HepG2 (cell line): ENCODE results near the gene TSPAN9.

Experiments
- ADNP ChIP-seq: sonication (generic); formaldehyde crosslinking; IDR thresholded peaks from 2 replicates; pipeline ENCODE4 v1.4.0; 2020; ENCODE audit warnings: missing genetic modification reagents
- NAIF1 ChIP-seq: sonication (generic); formaldehyde crosslinking; IDR thresholded peaks from 2 replicates; pipeline ENCODE4 v1.5.0; 2020; ENCODE audit warnings: mild to moderate bottlenecking, missing genetic modification reagents, borderline replicate concordance
- SMAD1 ChIP-seq: sonication (generic); formaldehyde crosslinking; IDR thresholded peaks from 2 replicates; pipeline ENCODE4 v1.4.0; 2020; ENCODE audit warnings: missing genetic modification reagents, low read depth, mild to moderate bottlenecking, borderline replicate concordance
- ZMYM4 ChIP-seq: sonication (generic); formaldehyde crosslinking; IDR thresholded peaks from 2 replicates; pipeline ENCODE4 v1.8.1; 2023; ENCODE audit warnings: mild to moderate bottlenecking, missing genetic modification reagents
- ZSCAN21 ChIP-seq: sonication (generic); formaldehyde crosslinking; IDR thresholded peaks from 2 replicates; pipeline ENCODE4 v1.8.0; 2022; ENCODE audit warnings: mild to moderate bottlenecking, missing genetic modification reagents, moderate library complexity, borderline replicate concordance
- TF ChIP-seq, protein P1 (sequence below): sonication (generic); formaldehyde crosslinking; IDR thresholded peaks from 2 replicates; pipeline ENCODE4 v1.9.0; 2021; ENCODE audit warnings: missing genetic modification reagents, borderline replicate concordance
- TF ChIP-seq, protein P2 (sequence below): sonication (generic); formaldehyde crosslinking; IDR thresholded peaks from 2 replicates; pipeline ENCODE4 v1.4.0; 2020; ENCODE audit warnings: mild to moderate bottlenecking, missing genetic modification reagents
- TF ChIP-seq, protein P3 (sequence below): sonication (generic); formaldehyde crosslinking; IDR thresholded peaks from 2 replicates; pipeline ENCODE4 v1.8.1; 2023; ENCODE audit warnings: missing genetic modification reagents, inconsistent platforms, borderline replicate concordance

DNA sequence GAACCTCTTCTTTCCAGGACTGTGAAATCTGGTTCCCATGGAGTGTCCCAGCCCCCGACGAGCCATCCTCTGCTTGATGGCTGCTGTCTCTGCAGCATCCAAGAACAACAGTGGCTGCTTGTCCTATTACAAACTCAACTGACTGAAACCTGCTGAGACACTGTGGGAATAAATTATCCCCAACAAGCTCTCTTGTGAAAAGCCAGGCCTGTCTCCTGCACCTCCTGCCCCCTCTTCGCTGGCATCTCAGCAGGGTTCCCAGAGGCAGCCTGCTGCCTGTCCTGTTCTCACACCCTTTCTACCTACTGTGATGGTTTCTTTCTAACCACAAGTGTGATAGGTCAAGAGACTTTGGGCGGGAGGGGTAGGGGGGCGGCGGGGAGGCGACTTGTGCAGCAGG lies 180.2 kb downstream of the TSPAN9 start:
- TF ChIP-seq, protein P1, sequence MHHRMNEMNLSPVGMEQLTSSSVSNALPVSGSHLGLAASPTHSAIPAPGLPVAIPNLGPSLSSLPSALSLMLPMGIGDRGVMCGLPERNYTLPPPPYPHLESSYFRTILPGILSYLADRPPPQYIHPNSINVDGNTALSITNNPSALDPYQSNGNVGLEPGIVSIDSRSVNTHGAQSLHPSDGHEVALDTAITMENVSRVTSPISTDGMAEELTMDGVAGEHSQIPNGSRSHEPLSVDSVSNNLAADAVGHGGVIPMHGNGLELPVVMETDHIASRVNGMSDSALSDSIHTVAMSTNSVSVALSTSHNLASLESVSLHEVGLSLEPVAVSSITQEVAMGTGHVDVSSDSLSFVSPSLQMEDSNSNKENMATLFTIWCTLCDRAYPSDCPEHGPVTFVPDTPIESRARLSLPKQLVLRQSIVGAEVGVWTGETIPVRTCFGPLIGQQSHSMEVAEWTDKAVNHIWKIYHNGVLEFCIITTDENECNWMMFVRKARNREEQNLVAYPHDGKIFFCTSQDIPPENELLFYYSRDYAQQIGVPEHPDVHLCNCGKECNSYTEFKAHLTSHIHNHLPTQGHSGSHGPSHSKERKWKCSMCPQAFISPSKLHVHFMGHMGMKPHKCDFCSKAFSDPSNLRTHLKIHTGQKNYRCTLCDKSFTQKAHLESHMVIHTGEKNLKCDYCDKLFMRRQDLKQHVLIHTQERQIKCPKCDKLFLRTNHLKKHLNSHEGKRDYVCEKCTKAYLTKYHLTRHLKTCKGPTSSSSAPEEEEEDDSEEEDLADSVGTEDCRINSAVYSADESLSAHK (CRISPR knock-in tag) = no peak
- TF ChIP-seq SMAD1 (no peak), NAIF1 (CRISPR knock-in tag) (no peak), ZSCAN21 (CRISPR knock-in tag) (no peak), ADNP (CRISPR knock-in tag) (no peak), ZMYM4 (no peak)
- TF ChIP-seq, protein P2, sequence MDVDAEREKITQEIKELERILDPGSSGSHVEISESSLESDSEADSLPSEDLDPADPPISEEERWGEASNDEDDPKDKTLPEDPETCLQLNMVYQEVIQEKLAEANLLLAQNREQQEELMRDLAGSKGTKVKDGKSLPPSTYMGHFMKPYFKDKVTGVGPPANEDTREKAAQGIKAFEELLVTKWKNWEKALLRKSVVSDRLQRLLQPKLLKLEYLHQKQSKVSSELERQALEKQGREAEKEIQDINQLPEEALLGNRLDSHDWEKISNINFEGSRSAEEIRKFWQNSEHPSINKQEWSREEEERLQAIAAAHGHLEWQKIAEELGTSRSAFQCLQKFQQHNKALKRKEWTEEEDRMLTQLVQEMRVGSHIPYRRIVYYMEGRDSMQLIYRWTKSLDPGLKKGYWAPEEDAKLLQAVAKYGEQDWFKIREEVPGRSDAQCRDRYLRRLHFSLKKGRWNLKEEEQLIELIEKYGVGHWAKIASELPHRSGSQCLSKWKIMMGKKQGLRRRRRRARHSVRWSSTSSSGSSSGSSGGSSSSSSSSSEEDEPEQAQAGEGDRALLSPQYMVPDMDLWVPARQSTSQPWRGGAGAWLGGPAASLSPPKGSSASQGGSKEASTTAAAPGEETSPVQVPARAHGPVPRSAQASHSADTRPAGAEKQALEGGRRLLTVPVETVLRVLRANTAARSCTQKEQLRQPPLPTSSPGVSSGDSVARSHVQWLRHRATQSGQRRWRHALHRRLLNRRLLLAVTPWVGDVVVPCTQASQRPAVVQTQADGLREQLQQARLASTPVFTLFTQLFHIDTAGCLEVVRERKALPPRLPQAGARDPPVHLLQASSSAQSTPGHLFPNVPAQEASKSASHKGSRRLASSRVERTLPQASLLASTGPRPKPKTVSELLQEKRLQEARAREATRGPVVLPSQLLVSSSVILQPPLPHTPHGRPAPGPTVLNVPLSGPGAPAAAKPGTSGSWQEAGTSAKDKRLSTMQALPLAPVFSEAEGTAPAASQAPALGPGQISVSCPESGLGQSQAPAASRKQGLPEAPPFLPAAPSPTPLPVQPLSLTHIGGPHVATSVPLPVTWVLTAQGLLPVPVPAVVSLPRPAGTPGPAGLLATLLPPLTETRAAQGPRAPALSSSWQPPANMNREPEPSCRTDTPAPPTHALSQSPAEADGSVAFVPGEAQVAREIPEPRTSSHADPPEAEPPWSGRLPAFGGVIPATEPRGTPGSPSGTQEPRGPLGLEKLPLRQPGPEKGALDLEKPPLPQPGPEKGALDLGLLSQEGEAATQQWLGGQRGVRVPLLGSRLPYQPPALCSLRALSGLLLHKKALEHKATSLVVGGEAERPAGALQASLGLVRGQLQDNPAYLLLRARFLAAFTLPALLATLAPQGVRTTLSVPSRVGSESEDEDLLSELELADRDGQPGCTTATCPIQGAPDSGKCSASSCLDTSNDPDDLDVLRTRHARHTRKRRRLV (CRISPR knock-in tag) = no peak
- TF ChIP-seq, protein P3, sequence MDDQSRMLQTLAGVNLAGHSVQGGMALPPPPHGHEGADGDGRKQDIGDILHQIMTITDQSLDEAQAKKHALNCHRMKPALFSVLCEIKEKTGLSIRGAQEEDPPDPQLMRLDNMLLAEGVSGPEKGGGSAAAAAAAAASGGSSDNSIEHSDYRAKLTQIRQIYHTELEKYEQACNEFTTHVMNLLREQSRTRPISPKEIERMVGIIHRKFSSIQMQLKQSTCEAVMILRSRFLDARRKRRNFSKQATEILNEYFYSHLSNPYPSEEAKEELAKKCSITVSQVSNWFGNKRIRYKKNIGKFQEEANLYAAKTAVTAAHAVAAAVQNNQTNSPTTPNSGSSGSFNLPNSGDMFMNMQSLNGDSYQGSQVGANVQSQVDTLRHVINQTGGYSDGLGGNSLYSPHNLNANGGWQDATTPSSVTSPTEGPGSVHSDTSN (CRISPR knock-in tag) = no peak
